WTC11 (cell line): ENCODE measurements around the gene ZKSCAN8. TPM values are rescaled to one million over a fixed set of nuclear protein-coding genes. Genes with fewer than 3 reads are reported as not detected.
A peak's percentile ranks its signal among the peaks of the same experiment; 100 is the strongest.

Source experiments
- ATAC-seq: fragments of 200-7000 bp; cut with Tn5 transposase; 2 replicates; pipeline ENCODE4 v1.10.0; 2021; ENCODE audit warnings: mild to moderate bottlenecking, moderate library complexity
- CTCF ChIA-PET: fragments of 300-600 bp; sonication (Branson Sonifier 250); formaldehyde crosslinking; loops from one replicate; lab custom pipeline; 2021; ENCODE audit warnings: antibody characterized with exemption; lab: Charles Lee
- POLR2A ChIA-PET: fragments of 350-600 bp; sonication (Branson Sonifier 250); formaldehyde crosslinking; loops from one replicate; lab custom pipeline; 2021; ENCODE audit warnings: antibody characterized with exemption; lab: Charles Lee
- DNase-seq: peaks from one replicate; pipeline ENCODE4 v3.0.0; 2021; ENCODE audit warnings: low spot score
- H3K27ac Mint-ChIP-seq: 2 replicates; pipeline ENCODE4 v1.8.0; 2021; ENCODE audit warnings: mixed read lengths
- H3K27me3 Mint-ChIP-seq: 2 replicates; pipeline ENCODE4 v1.8.0; 2021; ENCODE audit warnings: low read depth, mild to moderate bottlenecking, moderate library complexity, mixed read lengths
- H3K36me3 Mint-ChIP-seq: 2 replicates; pipeline ENCODE4 v1.8.0; 2021; ENCODE audit warnings: mixed read lengths
- H3K4me1 Mint-ChIP-seq: 2 replicates; pipeline ENCODE4 v1.8.0; 2022; ENCODE audit warnings: mixed read lengths
- H3K4me3 Mint-ChIP-seq: 2 replicates; pipeline ENCODE4 v1.8.0; 2021; ENCODE audit warnings: mild to moderate bottlenecking, moderate library complexity, mixed read lengths
- H3K9me3 Mint-ChIP-seq: 2 replicates; pipeline ENCODE4 v1.8.0; 2021; ENCODE audit warnings: mixed read lengths
- ATF1 ChIP-seq: sonication (generic); formaldehyde crosslinking; IDR thresholded peaks from 2 replicates; pipeline ENCODE4 v1.8.1; 2023; ENCODE audit warnings: mild to moderate bottlenecking, moderate library complexity, missing genetic modification reagents
- E2F5 ChIP-seq: sonication (generic); formaldehyde crosslinking; IDR thresholded peaks from 2 replicates; pipeline ENCODE4 v1.8.1; 2022; ENCODE audit warnings: mild to moderate bottlenecking, moderate library complexity, missing genetic modification reagents
- FOXK1 ChIP-seq: sonication (generic); formaldehyde crosslinking; IDR thresholded peaks from 2 replicates; pipeline ENCODE4 v1.8.0; 2022; ENCODE audit warnings: mild to moderate bottlenecking, moderate library complexity, missing genetic modification reagents
- GTF2I ChIP-seq: fragments of 250-450 bp; sonication (Bioruptor Pico); conservative IDR thresholded peaks from 2 replicates; pipeline ENCODE4 v1.4.0; 2021; ENCODE audit warnings: mild to moderate bottlenecking
- NFATC4 ChIP-seq: fragments of 250-450 bp; sonication (Bioruptor Pico); IDR thresholded peaks from 2 replicates; pipeline ENCODE4 v1.9.0; 2021; ENCODE audit warnings: mild to moderate bottlenecking
- PRRX2 ChIP-seq: fragments of 250-450 bp; sonication (Bioruptor Pico); IDR thresholded peaks from 2 replicates; pipeline ENCODE4 v1.8.0; 2021; ENCODE audit warnings: mild to moderate bottlenecking
- TEAD1 ChIP-seq: sonication (generic); formaldehyde crosslinking; IDR thresholded peaks from 2 replicates; pipeline ENCODE4 v1.8.0; 2022; ENCODE audit warnings: mild to moderate bottlenecking, missing genetic modification reagents
- TEAD4 ChIP-seq: sonication (generic); formaldehyde crosslinking; IDR thresholded peaks from 2 replicates; pipeline ENCODE4 v1.8.0; 2022; ENCODE audit warnings: mild to moderate bottlenecking, missing genetic modification reagents
- ZBTB43 ChIP-seq: sonication (generic); formaldehyde crosslinking; IDR thresholded peaks from 2 replicates; pipeline ENCODE4 v1.8.1; 2023; ENCODE audit warnings: mild to moderate bottlenecking, missing genetic modification reagents
- ZNF121 ChIP-seq: sonication (generic); formaldehyde crosslinking; IDR thresholded peaks from 2 replicates; pipeline ENCODE4 v1.8.0; 2023; ENCODE audit warnings: missing genetic modification reagents
- ZNF416 ChIP-seq: fragments of 250-450 bp; sonication (Bioruptor Pico); IDR thresholded peaks from 2 replicates; pipeline ENCODE4 v1.9.0; 2021; ENCODE audit warnings: mild to moderate bottlenecking, inconsistent platforms
- ZNF532 ChIP-seq: fragments of 250-450 bp; sonication (Bioruptor Pico); IDR thresholded peaks from 2 replicates; pipeline ENCODE4 v1.9.0; 2021; ENCODE audit warnings: mild to moderate bottlenecking, borderline replicate concordance
- ZNF671 ChIP-seq: fragments of 250-450 bp; sonication (Bioruptor Pico); IDR thresholded peaks from 2 replicates; pipeline ENCODE4 v1.8.0; 2021; ENCODE audit warnings: mild to moderate bottlenecking
- total RNA-seq: library from RNA; stranded (reverse); gene quantifications from 3 replicates; pipeline ENCODE4 v1.2.3, GENCODE V29; 2021
- TF ChIP-seq, protein P1 (sequence below): fragments of 250-450 bp; sonication (Bioruptor Pico); IDR thresholded peaks from 2 replicates; pipeline ENCODE4 v1.8.0; 2021; ENCODE audit warnings: mild to moderate bottlenecking
- TF ChIP-seq, protein P2 (sequence below): sonication (generic); formaldehyde crosslinking; IDR thresholded peaks from 2 replicates; pipeline ENCODE4 v1.8.1; 2023; ENCODE audit warnings: mild to moderate bottlenecking, missing genetic modification reagents, moderate library complexity
- TF ChIP-seq, protein P3 (sequence below): fragments of 250-450 bp; sonication (Bioruptor Pico); IDR thresholded peaks from 2 replicates; pipeline ENCODE4 v1.9.0; 2021; ENCODE audit warnings: mild to moderate bottlenecking

ZKSCAN8 gene
- total RNA-seq, 1 experiment from 2014 or later: 21.7 TPM

- no peaks in the 10 kb centered on the region for H3K9me3 Mint-ChIP-seq
- H3K36me3 Mint-ChIP-seq: no peaks in the 10 kb centered on the region
- TF ChIP-seq E2F5 (no peak), ZNF671 (CRISPR knock-in tag) (no peak), NFATC4 (CRISPR knock-in tag) (no peak), GTF2I (CRISPR knock-in tag) (no peak), ZNF121 (CRISPR knock-in tag) (no peak), ZBTB43 (CRISPR knock-in tag) (no peak), FOXK1 (CRISPR knock-in tag) (no peak), TEAD4 (CRISPR knock-in tag) (no peak), TEAD1 (CRISPR knock-in tag) (no peak), ZNF416 (no peak), PRRX2 (CRISPR knock-in tag) (no peak), ATF1 (CRISPR knock-in tag) (no peak), ZNF532 (no peak)
- TF ChIP-seq, protein P1, sequence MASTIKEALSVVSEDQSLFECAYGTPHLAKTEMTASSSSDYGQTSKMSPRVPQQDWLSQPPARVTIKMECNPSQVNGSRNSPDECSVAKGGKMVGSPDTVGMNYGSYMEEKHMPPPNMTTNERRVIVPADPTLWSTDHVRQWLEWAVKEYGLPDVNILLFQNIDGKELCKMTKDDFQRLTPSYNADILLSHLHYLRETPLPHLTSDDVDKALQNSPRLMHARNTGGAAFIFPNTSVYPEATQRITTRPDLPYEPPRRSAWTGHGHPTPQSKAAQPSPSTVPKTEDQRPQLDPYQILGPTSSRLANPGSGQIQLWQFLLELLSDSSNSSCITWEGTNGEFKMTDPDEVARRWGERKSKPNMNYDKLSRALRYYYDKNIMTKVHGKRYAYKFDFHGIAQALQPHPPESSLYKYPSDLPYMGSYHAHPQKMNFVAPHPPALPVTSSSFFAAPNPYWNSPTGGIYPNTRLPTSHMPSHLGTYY (CRISPR knock-in tag): no peak
- TF ChIP-seq, protein P2, sequence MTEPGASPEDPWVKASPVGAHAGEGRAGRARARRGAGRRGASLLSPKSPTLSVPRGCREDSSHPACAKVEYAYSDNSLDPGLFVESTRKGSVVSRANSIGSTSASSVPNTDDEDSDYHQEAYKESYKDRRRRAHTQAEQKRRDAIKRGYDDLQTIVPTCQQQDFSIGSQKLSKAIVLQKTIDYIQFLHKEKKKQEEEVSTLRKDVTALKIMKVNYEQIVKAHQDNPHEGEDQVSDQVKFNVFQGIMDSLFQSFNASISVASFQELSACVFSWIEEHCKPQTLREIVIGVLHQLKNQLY (CRISPR knock-in tag): no peak
- TF ChIP-seq, protein P3, sequence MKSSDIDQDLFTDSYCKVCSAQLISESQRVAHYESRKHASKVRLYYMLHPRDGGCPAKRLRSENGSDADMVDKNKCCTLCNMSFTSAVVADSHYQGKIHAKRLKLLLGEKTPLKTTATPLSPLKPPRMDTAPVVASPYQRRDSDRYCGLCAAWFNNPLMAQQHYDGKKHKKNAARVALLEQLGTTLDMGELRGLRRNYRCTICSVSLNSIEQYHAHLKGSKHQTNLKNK (CRISPR knock-in tag): no peak
- H3K4me3 Mint-ChIP-seq: peak overlapping the region; percentile 92
- peak; percentile 38 for DNase-seq
- peak; percentile 62 for ATAC-seq
- ChIA-PET POLR2A (interaction anchor here (1.0 to 1.1 kb wide), 2 partner anchors 104 to 370 kb away, joined by 3 read pairs; a partner anchor contains a TSS), CTCF (interaction anchor here (1.3 to 1.6 kb wide), 3 partner anchors 56 to 175 kb away, joined by 3 to 7 read pairs (median 5); no protein-coding TSS in a partner anchor)
- H3K27ac Mint-ChIP-seq: no peak overlapping the region
- H3K4me1 Mint-ChIP-seq: peaks cover 24% of the 10 kb centered on the region
- H3K27me3 Mint-ChIP-seq: peaks cover 99% of the 10 kb centered on the region
Observed at GRCh38 chr6:28208111-28208659, 66.5 kb downstream of the ZKSCAN8 start.

Other genes starting within 250 kb of the ZKSCAN8 start
- not detected in 3 replicates for gene OR2B2, start 229.5 kb upstream of the ZKSCAN8 start, total RNA-seq
- gene OR2B6, start 184.6 kb upstream of the ZKSCAN8 start, total RNA-seq: not detected in 3 replicates
- gene ZNF165, start 61.3 kb upstream of the ZKSCAN8 start, total RNA-seq: 8.0 to 9.4 TPM (median 9.2 TPM) in 3 replicates
- 5.7 to 7.3 TPM (median 7.1 TPM) in 3 replicates for gene ZSCAN16, start 17.3 kb upstream of the ZKSCAN8 start, total RNA-seq
- 13.0 to 15.1 TPM (median 14.5 TPM) in 3 replicates for gene ZSCAN9, start 83.4 kb downstream of the ZKSCAN8 start, total RNA-seq
- 6.4 to 7.3 TPM (median 7.0 TPM) in 3 replicates for gene ZKSCAN4, start 110.4 kb downstream of the ZKSCAN8 start, total RNA-seq
- gene NKAPL, start 117.4 kb downstream of the ZKSCAN8 start, total RNA-seq: 0.26 to 0.46 TPM (median 0.41 TPM) in 3 replicates
- 5.2 to 7.5 TPM (median 6.6 TPM) in 3 replicates for gene ZSCAN26, start 125.3 kb downstream of the ZKSCAN8 start, total RNA-seq
- gene PGBD1, start 139.7 kb downstream of the ZKSCAN8 start, total RNA-seq: 6.8 to 7.5 TPM (median 6.9 TPM) in 3 replicates
- gene ZSCAN31, start 194.3 kb downstream of the ZKSCAN8 start, total RNA-seq: 6.6 to 9.1 TPM (median 7.4 TPM) in 3 replicates
- gene ZKSCAN3, start 208.1 kb downstream of the ZKSCAN8 start, total RNA-seq: 5.4 to 8.4 TPM (median 6.8 TPM) in 3 replicates